Measurements from ENCODE around the gene PEAK1. TPM values are rescaled to one million over a fixed set of nuclear protein-coding genes. Genes with fewer than 3 reads are reported as not detected.

PEAK1 gene
- total RNA-seq, 1 experiment from 2014 or later = 21.2 TPM

DNA sequence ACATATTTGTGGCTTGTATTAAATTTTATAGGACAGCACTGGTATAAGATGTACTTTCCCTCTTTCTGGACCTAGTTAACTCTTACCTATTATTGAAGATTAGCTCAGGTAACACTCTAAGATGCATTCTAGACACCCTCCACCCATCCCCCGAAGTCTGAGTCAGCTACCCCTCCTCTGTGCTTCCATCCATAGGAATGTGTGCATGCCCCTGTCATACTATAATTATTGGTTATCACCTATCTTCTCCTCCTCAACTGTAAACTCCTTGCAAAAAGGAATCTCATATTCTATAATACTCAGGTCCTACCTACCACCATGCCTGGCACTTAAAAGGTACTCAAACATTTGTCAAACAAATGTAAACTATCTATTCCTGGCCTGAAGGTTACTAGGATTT, 3.0 kb downstream of the PEAK1 start:
- H2AK5ac ChIP-seq (ENCODE audit: insufficient read length, low read length) = no peak overlapping the region
- H2BK15ac ChIP-seq (ENCODE audit: low read depth, low read length) = no peak overlapping the region
- TF ChIP-seq, protein P1, sequence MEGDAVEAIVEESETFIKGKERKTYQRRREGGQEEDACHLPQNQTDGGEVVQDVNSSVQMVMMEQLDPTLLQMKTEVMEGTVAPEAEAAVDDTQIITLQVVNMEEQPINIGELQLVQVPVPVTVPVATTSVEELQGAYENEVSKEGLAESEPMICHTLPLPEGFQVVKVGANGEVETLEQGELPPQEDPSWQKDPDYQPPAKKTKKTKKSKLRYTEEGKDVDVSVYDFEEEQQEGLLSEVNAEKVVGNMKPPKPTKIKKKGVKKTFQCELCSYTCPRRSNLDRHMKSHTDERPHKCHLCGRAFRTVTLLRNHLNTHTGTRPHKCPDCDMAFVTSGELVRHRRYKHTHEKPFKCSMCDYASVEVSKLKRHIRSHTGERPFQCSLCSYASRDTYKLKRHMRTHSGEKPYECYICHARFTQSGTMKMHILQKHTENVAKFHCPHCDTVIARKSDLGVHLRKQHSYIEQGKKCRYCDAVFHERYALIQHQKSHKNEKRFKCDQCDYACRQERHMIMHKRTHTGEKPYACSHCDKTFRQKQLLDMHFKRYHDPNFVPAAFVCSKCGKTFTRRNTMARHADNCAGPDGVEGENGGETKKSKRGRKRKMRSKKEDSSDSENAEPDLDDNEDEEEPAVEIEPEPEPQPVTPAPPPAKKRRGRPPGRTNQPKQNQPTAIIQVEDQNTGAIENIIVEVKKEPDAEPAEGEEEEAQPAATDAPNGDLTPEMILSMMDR (conservative IDR thresholded peaks at IDR 0.05) = no peak
- no peak overlapping the region for H2BK20ac ChIP-seq (ENCODE audit: low read depth, low read length, poor library complexity, severe bottlenecking)
- H3K9ac ChIP-seq (ENCODE audit: extremely low read depth, insufficient read length, low read length) = no peak overlapping the region
- no peak overlapping the region for H3K27ac ChIP-seq (ENCODE audit: insufficient read length, low read depth, low read length)
- DNase-seq = no peak
- peaks cover 9% of the 10 kb centered on the region; the same call in 1 of the 2 replicates for H3K79me2 ChIP-seq (ENCODE audit: insufficient read depth, low read length)
- H3K79me1 ChIP-seq (ENCODE audit: insufficient read depth, low read depth, low read length, poor library complexity, severe bottlenecking) = peaks cover 3% of the 10 kb centered on the region
- no peak overlapping the region for H3K4ac ChIP-seq (ENCODE audit: low read depth, low read length)
- peaks cover 10% of the 10 kb centered on the region for H3K23me2 ChIP-seq (ENCODE audit: insufficient read length, low read depth, low read length, poor library complexity, severe bottlenecking)
- H3K9me3 ChIP-seq (ENCODE audit: control insufficient read depth, low read depth, low read length) = no peaks in the 10 kb centered on the region
- no peak overlapping the region for H3K56ac ChIP-seq (ENCODE audit: insufficient read length, low read depth, low read length)
- no peak overlapping the region for H3K14ac ChIP-seq (ENCODE audit: insufficient read depth, low read length)
- H2AFZ ChIP-seq (ENCODE audit: low read length) = no peak overlapping the region
- no peak overlapping the region for H2BK120ac ChIP-seq (ENCODE audit: low read depth, low read length, poor library complexity, severe bottlenecking)
- H3K23ac ChIP-seq (ENCODE audit: insufficient read length, low read depth, low read length) = no peak overlapping the region
- peaks cover 0 to 3% of the 10 kb centered on the region in 2 experiments; a peak in 1 of 5 replicates for H3K9me3 Mint-ChIP-seq
- H4K8ac ChIP-seq (replicated peaks; ENCODE audit: insufficient read length, low read depth, low read length) = no peak overlapping the region
- no peak overlapping the region for H3K4me2 ChIP-seq (ENCODE audit: insufficient read depth, insufficient read length, low read length)
- no peak overlapping the region for H4K91ac ChIP-seq (ENCODE audit: insufficient read length, low read depth, low read length)
- H3K27me3 ChIP-seq (ENCODE audit: insufficient read depth, low read length) = no peaks in the 10 kb centered on the region
- H3K18ac ChIP-seq (ENCODE audit: insufficient read length, low read depth, low read length) = no peak overlapping the region
- peaks cover 23 to 28% of the 10 kb centered on the region in 2 experiments for H3K4me1 Mint-ChIP-seq
- no peak overlapping the region for H2BK5ac ChIP-seq (ENCODE audit: insufficient read length, low read length)
- H4K20me1 ChIP-seq (ENCODE audit: control insufficient read depth, insufficient read depth, insufficient read length) = no peaks in the 10 kb centered on the region
- H3K27ac Mint-ChIP-seq = no peak overlapping the region
- H2BK12ac ChIP-seq (ENCODE audit: insufficient read length, low read depth, low read length) = no peak overlapping the region
- H3K27me3 Mint-ChIP-seq (ENCODE audit: low read depth) = peaks cover 18% of the 10 kb centered on the region
- no peak overlapping the region for H4K5ac ChIP-seq (ENCODE audit: insufficient read length, low read depth, low read length)
- H3K4me1 ChIP-seq (ENCODE audit: insufficient read depth, low read length) = peaks cover 12% of the 10 kb centered on the region; the same call in 1 of the 2 replicates
- 0 out of 7 replicates have a peak, but pooled peaks cover 0 to 3% (median 0%) of the 10 kb centered on the region in 3 experiments for H3K36me3 Mint-ChIP-seq (ENCODE audit: insufficient read depth in 1 of 3, low read depth in 3 of 3)
- H3K4me3 Mint-ChIP-seq = peak overlapping the region in 1 of 2 experiments; percentile 46; a peak in 2 of 5 replicates
- no peak overlapping the region for H3T11ph ChIP-seq (ENCODE audit: low read length)
- no CpG with 5 or more reads among the region's 1 CpG for WGBS (ENCODE audit: extremely low coverage, insufficient read length, low lambda C conversion rate)

Measured in H9 (cell line).